Omental fat pad (tissue), 4 donors: ENCODE data around the gene PTCH1. TPM values are rescaled to one million over a fixed set of nuclear protein-coding genes. Genes with fewer than 3 reads are reported as not detected.

Experiments
- ATAC-seq: fragments of 150-250 bp; one replicate; pipeline ENCODE4 v1.9.1; 2016; ENCODE audit warnings: mild to moderate bottlenecking, moderate library complexity; ENCODE audit not compliant: low FRiP score
- DNase-seq: peaks from one replicate; pipeline ENCODE4 v3.0.0-alpha.2; 2019; ENCODE audit warnings: low spot score
- total RNA-seq, 4 donors: library from RNA; depleted of rRNA; stranded (reverse); fragments of >200 nt; gene quantifications; one replicate each; pipeline ENCODE4 v1.1.0, GENCODE V29; 2016
- TF ChIP-seq, protein P1 (sequence below), 3 donors: fragments of 450-650 bp; IDR thresholded peaks; one replicate each; pipeline ENCODE4 v1.5.1; 2016 to 2017; ENCODE audit warnings: antibody characterized with exemption in 3 of 3, mild to moderate bottlenecking in 3 of 3, moderate library complexity in 2 of 3

Gene PTCH1
- total RNA-seq, 4 donors from 2014 or later = 3.1 to 14.2 (median 7.9) TPM

DNA sequence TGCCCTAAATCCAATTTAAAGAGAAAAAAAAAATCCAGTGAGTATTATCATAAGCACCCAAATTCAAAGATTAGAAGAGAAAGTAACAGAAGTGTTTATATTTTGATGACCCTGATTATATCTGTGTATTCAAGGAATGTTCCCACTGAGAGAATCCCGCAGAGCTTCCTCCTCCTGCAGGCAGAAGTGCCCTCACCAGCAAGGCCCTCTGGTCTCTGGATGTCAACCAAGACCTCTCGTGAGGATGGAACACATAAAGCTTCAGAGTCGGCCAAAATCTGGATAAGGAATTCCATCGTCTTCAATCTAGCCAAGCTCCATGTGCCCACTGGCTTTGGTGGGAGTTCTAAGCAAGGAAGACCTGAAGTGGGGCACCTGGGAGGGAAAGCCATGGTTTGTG lies 18.1 kb downstream of the PTCH1 start:
- TF ChIP-seq, protein P1, sequence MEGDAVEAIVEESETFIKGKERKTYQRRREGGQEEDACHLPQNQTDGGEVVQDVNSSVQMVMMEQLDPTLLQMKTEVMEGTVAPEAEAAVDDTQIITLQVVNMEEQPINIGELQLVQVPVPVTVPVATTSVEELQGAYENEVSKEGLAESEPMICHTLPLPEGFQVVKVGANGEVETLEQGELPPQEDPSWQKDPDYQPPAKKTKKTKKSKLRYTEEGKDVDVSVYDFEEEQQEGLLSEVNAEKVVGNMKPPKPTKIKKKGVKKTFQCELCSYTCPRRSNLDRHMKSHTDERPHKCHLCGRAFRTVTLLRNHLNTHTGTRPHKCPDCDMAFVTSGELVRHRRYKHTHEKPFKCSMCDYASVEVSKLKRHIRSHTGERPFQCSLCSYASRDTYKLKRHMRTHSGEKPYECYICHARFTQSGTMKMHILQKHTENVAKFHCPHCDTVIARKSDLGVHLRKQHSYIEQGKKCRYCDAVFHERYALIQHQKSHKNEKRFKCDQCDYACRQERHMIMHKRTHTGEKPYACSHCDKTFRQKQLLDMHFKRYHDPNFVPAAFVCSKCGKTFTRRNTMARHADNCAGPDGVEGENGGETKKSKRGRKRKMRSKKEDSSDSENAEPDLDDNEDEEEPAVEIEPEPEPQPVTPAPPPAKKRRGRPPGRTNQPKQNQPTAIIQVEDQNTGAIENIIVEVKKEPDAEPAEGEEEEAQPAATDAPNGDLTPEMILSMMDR (IDR thresholded peaks at IDR 0.05) = no peak
- no peak for DNase-seq
- no peak for ATAC-seq

DNA sequence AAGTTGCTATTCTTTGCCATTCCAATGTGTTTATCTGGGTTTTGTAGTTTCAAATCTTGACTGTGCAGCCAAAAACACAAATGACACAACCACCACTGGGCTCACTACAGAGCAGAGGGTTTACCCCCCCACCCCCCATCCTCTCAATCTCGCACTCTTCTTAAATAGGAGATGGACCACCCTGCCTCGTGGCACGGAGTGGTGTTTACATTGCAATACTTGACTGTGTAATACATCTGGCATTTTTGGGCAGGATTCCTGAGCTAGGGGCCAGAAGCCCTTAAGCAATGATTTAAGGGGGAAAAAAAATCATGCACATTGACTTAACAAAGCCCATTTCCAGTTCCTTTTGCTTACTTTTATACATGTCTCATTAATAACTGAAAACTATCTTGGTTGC lies 19.0 kb downstream of the PTCH1 start:
- ATAC-seq (no peak), DNase-seq (no peak)
- TF ChIP-seq, protein P1 (IDR thresholded peaks at IDR 0.05) = no peak

DNA sequence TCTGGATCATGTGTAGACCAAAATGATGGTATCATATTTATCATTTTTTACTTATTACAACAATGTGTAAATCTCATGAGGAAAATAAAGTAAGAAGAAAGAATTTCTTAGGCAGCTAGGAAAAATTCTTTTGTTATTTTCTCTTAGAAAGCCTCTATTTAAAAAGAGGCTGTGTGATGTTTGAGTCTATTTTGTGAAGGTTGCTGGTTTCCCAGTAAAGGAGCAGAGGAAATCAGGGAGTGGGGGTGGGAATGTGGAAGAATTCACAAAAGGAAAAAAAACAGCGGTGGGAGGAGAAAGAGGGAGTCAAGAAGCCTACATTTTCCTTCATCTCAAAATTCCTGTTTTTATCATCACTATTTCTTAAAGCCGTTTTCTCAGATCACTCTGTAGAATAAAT lies 20.1 kb downstream of the PTCH1 start:
- ATAC-seq (no peak), DNase-seq (no peak)
- TF ChIP-seq, protein P1 (IDR thresholded peaks at IDR 0.05) = no peak

DNA sequence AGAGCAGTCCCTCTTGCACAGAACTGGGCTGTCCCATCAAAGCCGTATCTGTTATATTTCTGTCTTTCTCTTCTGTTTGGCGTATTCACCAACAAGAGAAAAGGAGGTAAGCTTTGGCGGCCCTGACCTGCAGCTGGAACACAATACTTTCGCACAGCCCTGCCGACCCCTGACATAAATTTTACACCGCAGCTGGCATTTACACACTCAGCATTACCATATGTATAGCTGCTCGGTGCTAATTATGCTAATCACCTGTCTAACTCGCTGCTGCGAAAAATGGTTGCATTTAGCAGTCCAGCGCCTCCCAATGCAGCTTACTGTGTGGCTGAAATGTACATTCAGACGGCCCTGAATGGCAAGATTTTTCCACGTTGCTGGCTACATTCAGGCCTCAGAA lies 20.8 kb downstream of the PTCH1 start:
- TF ChIP-seq, protein P1 (IDR thresholded peaks at IDR 0.05) = no peak
- DNase-seq = no peak
- no peak for ATAC-seq

DNA sequence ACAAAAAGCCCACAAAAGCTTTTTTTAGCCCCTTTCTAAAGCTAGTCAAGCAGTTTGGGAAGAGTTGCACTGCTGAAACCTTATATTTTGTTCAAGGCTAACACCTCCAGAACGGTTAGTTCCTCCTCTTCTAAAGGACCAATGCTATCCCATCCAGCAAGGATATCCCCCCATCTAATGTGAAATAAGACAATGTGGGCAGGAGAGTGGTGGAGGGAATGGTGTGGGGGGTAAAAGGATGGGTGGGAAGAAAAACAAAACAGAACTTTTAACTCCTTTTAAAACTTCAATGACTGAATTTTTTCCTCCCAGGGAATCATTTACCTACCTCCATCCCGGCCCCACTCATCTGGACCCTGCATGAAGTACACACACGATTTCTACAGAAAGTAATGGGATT lies 21.2 kb downstream of the PTCH1 start:
- TF ChIP-seq, protein P1 (IDR thresholded peaks at IDR 0.05) = no peak
- DNase-seq (no peak), ATAC-seq (no peak)

DNA sequence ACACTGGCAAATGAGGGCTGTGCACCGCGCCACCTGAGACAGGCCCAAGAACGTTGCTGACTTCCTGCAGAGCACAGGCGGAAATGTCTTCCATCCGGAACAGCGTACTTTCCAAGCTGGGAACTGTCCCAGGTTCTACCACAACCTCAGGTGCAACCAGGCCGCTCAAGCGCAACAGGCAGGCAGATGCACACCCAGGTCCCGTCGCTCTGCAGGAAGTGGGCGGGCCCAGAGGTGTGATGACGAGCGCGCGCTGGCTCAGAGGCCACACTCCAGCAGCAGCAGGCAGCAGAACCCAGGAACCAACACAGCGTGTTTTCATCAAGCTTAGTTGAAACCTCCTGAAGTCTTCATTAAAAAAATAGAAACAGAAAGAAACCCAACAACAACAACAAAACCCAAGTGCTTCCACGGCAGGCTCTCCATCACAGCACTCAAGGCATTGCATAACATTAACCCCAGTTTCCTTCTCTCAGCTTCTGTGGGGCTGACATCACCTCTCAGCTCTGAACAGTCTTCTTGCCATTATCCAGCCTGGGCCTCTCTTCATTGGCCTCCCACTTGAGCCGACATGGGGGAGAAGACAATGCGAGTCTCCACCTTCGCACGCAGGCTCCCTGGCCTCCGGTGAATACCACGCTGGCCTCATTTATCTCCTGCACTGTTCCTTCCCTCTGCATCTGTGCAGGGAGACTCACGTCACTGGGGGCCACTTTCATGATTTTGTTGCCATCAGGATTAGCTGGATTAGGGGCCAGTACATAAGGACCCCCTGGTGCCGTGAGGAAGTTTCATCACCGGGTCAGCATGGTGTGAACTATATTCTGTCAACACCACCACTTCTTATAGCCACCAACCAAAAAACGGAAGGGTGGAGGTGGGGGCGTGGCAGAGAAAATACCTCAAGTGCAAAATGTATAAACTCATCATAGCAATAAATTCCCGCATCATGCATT lies 22.1 kb downstream of the PTCH1 start:
- TF ChIP-seq, protein P1 (IDR thresholded peaks at IDR 0.05) = no peak
- ATAC-seq = no peak
- DNase-seq = no peak

DNA sequence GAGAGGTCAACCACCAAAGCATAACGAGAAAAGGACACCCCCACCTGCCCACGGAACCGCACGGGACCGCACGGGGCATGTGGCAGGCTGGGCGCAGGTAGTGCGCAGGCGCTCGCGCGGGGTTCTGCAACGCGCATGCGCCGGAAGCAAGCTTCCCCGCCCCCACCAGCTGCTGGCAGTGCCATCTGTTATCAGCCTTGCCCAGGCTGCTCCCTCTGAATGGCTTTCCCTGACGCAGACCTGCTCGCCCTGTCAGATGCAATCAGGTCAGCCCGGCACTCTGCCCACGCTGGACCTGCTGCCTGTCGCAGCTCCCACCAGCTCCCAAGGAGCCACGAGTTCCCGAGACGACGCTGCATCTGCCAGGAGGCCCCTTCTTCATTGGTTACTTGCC lies 22.8 kb downstream of the PTCH1 start:
- TF ChIP-seq, protein P1 (IDR thresholded peaks at IDR 0.05) = no peak
- DNase-seq = no peak
- no peak for ATAC-seq
